NCI-H345 treated with DMSO at 0.1 percent for 48 hours (cell line): ENCODE measurements around the gene TUFM.
"Not testable (repeated sequence)": the region's sequence is repeated elsewhere in the genome, so short reads cannot be mapped to it uniquely, and the experiment has no call there.

Experiments used
- DNase-seq: peaks from one replicate; lab custom pipeline; 2025; ENCODE audit not compliant: unreplicated experiment; lab: John Stamatoyannopoulos, UW

Gene TUFM

DNA sequence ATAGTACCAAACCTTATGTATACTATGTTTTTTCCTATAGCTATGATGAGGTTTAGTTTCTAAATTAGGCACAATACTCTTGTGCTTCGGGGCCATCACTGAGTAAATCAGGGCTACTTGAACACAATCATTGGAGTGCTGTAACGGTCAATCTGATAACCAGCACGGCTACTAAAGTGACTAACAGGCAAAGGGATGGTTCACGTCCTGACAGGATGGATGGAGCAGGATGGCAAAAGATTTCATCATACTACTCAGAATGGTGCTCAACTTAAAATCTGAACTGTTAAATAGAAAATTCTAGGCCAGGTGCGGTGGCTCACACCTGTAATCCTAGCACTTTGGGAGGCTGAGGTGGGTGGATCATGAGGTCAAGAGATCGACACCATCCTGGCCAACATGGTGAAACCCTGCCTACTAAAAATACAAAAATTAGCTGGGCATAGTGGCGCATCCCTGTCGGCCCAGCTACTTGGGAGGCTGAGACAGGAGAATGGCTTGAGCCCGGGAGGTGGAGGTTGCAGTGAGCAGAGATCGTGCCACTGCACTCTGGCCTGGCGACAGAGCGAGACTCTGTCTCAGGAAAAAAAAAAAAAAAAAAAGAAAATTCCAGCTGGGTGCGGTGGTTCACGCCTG lies 7.0 kb downstream of the TUFM start:
- no peak for DNase-seq

- DNase-seq, result no peak
Observed at GRCh38 chr16:28838558-28838918, 7.6 kb downstream of the TUFM start.

DNA sequence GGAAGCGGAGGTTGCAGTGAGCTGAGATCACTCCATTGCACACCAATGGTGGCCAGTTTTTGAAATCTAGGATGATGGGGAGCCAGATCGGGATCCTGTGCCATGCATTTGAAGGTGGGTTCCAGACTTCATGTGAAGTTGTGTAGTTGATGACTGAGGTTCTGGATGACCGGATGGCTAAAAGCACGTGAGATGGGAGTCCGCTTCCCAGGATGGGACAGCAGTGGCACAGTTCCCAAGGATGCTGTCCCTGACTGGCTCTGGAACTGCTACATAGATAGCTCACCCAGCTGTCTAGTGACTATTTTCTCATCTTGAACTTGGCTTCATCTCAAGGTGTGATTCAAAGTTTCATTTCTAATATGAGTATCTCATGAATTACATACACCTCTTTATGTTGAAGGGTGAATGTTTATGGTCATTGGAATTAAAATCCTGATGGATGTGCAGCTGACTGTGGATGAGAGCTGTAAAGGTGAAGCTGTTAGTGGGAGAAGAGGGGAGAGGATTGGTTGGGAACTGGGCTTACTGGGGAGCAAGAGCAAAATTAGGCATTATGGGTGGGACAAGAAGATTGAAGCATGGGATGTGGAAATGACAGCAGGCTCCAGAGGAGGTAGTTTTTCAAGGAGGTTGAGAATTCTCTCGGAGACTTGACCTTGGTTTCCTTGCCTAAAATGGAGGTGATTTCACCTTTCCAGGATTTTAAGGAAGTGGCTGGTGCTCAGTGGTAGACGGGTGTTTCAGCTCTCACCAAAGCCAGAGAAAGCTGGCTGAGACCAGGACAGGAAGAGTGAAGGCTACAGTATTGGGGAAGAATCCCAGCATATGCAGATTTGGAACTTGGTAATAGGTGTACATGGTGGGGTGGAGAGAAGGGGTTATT lies 8.2 kb downstream of the TUFM start:
- no peak for DNase-seq

DNA sequence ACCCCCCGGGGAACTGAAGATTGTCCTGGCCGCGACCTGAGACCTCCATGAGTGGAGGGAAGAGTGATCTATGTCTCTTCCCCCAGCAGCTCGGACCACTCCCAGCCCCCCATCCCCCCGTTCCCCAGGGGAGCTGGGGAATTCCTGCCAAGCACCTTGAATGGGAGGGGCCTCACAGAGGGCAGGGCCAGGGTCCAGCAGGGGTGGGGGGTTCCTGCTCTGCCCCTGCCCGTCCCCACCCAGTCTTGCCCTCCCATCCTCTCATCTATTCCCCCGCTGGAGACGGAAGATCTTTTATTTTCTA lies 9.4 kb downstream of the TUFM start:
- DNase-seq, result no peak

- no peak for DNase-seq
Observed at GRCh38 chr16:28835864-28836760, 10.0 kb downstream of the TUFM start.

DNA sequence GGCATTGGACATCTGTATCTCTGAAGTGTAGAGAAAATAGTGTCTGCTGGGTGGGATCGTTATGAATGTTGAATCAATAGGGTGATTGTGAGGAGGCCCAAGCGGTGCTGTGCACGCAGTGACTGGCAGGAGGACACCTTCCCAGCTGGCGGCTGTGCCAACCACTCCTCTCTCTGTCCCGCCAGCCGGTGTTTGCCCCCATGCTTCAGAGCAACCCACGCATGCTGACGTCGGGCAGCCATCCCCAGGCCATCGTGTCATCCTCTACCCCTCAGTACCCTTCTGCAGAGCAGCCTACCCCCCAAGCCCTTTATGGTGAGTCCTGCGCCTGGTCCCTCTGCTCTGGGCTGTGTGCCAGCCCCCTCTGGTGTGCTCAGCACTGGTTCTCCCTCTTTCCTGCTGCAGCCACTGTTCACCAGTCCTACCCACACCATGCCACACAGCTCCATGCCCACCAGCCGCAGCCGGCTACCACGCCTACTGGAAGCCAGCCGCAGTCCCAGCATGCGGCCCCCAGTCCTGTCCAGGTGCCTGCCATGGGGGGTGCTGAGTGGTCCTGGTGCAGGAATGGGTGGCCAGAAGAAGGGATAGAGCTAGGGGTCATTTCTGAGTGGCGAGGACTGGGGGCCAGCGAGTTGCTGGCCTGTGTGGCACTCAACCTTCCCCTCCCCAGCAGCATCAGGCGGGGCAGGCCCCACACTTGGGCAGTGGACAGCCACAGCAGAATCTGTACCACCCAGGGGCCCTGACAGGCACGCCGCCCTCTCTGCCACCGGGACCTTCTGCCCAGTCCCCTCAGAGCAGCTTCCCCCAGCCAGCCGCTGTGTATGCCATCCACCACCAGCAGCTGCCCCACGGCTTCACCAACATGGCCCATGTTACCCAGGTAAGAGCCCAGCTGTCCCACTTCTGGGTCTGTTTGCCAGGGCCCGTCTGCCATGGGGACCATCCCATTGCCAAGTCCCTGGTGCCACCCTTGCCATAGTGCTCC lies 11.0 kb downstream of the TUFM start:
- no peak for DNase-seq

DNA sequence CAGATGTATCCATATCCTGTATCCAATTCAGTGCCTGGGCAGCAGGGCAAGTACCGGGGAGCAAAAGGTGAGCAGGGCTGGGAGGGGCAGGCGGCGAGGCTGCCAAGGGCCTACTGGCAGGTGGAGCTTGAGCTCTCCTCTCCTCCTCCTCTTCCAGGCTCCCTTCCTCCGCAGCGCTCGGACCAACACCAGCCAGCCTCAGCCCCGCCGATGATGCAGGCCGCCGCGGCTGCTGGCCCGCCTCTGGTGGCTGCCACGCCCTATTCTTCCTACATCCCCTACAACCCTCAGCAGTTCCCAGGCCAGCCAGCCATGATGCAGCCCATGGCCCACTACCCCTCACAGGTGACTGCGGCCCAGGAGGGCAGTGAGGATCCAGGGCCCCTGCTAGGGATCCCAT lies 11.8 kb downstream of the TUFM start:
- no peak for DNase-seq

DNA sequence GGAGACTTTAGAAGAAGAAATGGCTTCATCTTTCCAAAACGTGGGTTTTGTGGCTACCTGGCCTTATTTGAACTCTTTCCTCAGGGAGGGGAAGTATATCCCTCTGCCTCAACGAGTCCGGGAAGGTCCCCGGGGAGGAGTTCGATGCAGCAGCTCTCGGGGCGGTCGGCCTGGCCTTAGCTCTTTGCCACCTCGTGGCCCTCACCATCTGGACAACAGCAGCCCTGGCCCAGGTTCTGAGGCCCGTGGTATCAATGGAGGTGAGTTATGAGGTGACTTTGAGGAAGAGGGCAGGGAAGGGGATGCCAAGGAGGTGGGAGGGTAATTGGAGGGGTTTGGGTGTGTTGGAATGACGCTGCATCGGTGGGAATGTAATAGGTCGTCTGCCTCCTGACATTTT lies 15.6 kb downstream of the TUFM start:
- no peak for DNase-seq

- DNase-seq, result no peak
Observed at GRCh38 chr16:28829747-28830146, 16.4 kb downstream of the TUFM start.

DNA sequence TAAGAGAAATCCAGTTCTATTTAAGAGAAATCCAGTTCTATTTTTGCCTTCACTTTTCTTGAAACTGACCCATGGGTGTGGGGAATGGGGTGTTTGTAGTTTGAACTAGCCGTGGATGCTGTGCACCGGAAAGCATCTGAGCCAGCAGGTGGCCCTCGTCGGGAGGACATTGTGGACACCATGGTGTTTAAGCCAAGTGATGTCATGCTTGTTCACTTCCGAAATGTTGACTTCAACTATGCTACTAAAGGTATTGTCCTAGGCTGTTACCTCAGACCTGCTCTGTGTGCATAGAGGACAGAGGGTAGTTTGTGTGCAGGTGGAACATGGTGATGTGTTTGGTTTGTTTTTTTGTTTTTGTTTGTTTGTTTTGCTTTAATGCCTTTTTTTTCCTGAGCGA lies 20.0 kb downstream of the TUFM start:
- DNase-seq, result no peak

DNA sequence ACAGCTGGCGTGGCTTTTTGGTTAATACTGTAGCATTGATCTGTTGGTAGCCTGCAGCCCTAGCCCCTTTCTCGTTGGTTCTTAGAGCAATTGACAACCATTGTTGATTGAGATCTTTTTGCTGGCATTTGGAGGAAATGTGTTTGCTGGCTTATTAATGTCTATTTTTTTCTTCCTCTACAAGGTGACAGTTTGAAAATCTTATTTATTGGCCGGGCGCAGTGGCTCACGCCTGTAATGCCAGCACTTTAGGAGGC lies 21.5 kb downstream of the TUFM start:
- no peak for DNase-seq

DNA sequence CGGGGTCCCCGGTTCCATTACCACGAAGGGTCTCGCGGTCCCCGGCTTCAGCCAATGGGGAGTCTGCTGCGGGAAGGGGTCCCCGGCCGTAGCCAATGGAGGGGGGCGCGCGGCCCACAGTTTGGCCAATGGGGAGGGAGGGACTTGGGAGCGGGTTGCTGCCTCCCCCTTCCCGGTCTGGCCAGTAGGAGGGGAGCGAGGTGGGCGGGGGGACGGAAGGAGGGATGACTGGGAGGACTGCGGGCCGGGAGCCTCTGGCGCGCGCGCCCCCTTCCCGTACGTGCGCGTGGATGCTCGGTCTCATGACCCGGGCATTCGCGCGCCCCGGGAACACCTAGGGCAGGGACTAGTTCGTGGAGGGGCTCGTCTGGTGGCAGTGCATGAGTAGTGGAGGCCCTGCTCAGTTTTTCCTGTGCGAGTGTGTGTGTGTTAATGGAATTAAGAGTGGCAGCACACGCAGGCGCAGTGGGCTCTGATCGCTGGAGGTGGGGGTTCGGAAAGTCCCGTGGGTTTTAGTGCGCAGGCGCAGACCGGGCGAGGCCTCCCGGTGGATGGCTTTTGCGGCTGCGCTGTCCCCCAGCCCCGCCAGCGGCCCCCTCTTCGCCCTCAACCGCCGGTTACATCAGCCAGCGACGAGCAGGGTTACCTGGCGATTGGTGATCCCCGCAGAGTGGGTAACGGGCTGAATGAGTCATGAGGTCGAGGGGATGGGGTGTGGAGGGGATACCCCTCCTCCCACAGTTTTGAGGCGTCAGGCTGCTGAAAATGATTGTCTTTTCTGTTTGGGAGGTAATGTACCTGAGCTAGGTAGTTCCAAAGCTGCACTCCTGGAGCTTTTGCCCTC lies 22.1 kb downstream of the TUFM start:
- DNase-seq, result peak; percentile 92

- no peak for DNase-seq
Observed at GRCh38 chr16:28823291-28823872, 22.8 kb downstream of the TUFM start.

DNA sequence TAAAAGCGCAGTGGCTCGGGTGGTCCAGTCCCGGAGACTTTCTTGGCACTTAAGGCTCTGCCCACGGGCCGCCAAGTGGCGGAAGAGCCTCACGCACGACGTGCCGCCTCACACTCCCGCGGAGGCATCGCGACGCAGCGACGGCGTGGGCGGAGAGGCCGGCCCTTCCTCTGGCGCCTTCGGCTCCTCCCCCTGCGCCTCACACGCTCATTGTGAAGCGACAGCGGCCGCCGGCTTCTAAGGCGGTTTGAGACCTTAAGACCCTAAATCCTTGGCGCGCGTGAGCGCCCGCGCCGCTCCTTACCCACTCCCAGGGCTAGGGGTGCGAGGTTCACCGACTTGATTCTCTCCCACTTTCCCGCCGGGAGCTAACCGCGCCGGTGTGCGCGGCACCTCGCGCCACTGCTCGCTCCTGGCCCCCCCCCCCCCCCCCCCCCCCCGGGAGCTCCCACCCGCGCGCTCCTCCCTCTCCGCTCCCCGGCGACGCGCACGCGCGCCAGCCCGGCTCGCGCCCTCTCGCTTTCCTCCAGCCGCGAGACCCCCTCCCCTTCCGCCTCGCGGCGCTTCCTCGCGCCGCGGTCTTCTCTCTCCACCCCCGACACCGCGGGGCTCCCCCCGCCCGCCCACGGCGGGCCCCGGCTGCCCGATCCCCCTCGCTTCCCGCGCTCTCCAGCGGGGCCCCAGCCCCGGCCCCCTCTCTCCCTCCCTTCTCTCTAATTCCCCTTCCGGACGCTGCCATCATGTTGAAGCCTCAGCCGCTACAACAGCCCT lies 23.4 kb downstream of the TUFM start, which contains the start of gene ATXN2L:
TSS of gene ATXN2L (plus strand) at position 480 of the 771 bp plus-strand sequence. CDS start at position 741, 261 bp downstream.
- peak; percentile 75 for DNase-seq

GRCh38 chr16:28821874-28822519 lies 24.2 kb downstream of the TUFM start:
- peak; percentile 37 for DNase-seq

DNA sequence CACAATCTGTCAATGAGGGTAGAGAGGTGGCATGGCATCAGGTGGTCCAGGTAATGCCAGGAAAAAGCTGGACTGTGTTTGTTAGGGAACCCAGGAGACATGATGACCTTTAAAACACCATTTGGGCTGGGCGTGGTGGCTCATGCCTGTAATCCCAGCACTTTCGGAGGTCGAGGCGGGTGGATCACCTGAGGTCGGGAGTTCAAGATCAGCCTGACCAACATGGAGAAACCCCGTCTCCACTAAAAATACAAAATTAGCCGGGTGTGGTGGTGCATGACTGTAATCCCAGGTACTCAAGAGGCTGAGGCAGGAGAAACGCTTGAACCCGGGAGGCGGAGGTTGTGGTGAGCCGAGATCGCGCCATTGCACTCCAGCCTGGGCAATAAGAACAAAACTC lies 25.6 kb downstream of the TUFM start:
- DNase-seq, result not testable (repeated sequence)

- DNase-seq, result no peak
Observed at GRCh38 chr16:28820016-28820415, 26.1 kb downstream of the TUFM start.

DNA sequence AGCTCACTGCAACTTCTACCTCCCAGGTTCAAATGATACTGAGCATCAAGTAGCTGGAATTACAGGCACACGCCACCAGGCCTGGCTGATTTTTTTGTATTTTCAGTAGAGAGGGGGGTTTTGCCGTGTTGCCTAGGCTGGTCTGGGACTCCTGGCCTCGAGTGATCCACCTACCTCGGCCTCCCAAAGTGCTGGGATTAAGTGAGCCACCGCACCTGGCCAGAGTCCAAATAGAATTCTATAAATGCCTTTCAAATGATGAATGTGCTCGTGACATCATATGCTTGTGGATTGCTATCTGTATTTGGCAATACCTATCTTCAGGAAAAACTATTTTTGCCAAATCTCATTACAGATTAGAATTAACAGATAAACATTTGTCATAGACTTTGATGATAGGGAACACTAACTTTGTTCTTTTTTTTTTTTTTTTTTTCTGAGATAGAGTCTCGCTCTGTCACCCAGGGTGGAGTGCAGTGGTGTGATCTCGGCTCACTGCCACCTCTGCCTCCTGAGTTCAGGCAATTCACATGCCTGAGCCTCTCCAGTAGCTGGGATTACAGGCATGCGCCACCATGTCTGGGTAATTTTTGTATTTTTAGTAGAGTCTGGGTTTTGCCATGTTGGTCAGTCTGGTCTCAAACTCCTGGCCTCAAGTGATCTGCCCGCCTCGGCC lies 38.6 kb downstream of the TUFM start:
- not testable (repeated sequence) for DNase-seq
